K562 treated with DMSO at 1 percent for 12 hours (cell line): ENCODE data around the gene ADM2. TPM values are rescaled to one million over a fixed set of nuclear protein-coding genes. Genes with fewer than 3 reads are reported as not detected.

Experiments used
- total RNA-seq: library from RNA; unstranded; fragments of 300-600 nt; gene quantifications from 2 replicates; pipeline ENCODE4 v1.2.3, GENCODE V29; 2022; ENCODE audit not compliant: insufficient read depth

The ADM2 gene
- 5.9 and 9.7 TPM in 2 replicates for total RNA-seq

GRCh38 chr22:50481440-50482106 is at the start of gene ADM2:
ADM2 (plus strand) TSS chr22:50481543; CDS start chr22:50481848, 305 bp downstream.

GRCh38 chr22:50474710-50475651 is 6.4 kb upstream of the ADM2 start, which contains the start of gene SBF1:
SBF1 (minus strand) TSS chr22:50475035; CDS start chr22:50474840, 195 bp downstream.

GRCh38 chr22:50486561-50487289 is 5.4 kb downstream of the ADM2 start, which contains the start of gene MIOX:
MIOX (plus strand) TSS chr22:50486859; CDS start chr22:50486898, 39 bp downstream.

GRCh38 chr22:50507421-50507990 is 26.2 kb downstream of the ADM2 start, which contains the start of gene LMF2:
LMF2 (minus strand) TSS chr22:50507702; CDS start chr22:50507675, 27 bp downstream.

GRCh38 chr22:50507991-50508884 is 26.9 kb downstream of the ADM2 start, which contains the start of gene NCAPH2:
NCAPH2 (plus strand) TSS chr22:50508224; CDS start chr22:50508338, 114 bp downstream.

GRCh38 chr22:50525104-50525857 is 43.9 kb downstream of the ADM2 start, which contains the start of gene SCO2:
SCO2 (minus strand) TSS chr22:50525598; CDS start chr22:50524411, 1,187 bp downstream.

GRCh38 chr22:50529897-50530579 is 48.7 kb downstream of the ADM2 start, which contains the start of gene TYMP:
TYMP (minus strand) TSS chr22:50530012; CDS start chr22:50529709, 303 bp downstream.

Other genes with a start within 250 kb of the ADM2 start
- 10.2 and 28.1 TPM in 2 replicates for gene TUBGCP6, start 236.5 kb upstream of the ADM2 start, total RNA-seq
- gene HDAC10, start 230.3 kb upstream of the ADM2 start, total RNA-seq = 20.5 and 35.8 TPM in 2 replicates
- gene MAPK12, start 219.9 kb upstream of the ADM2 start, total RNA-seq = 18.9 and 24.6 TPM in 2 replicates
- 3.8 and 5.0 TPM in 2 replicates for gene MAPK11, start 211.2 kb upstream of the ADM2 start, total RNA-seq
- gene PLXNB2, start 173.9 kb upstream of the ADM2 start, total RNA-seq = 18.4 and 33.9 TPM in 2 replicates
- 1.6 and 2.8 TPM in 2 replicates for gene DENND6B, start 154.5 kb upstream of the ADM2 start, total RNA-seq
- 41.2 and 53.8 TPM in 2 replicates for gene PPP6R2, start 138.2 kb upstream of the ADM2 start, total RNA-seq
- gene SBF1, start 6.5 kb upstream of the ADM2 start, total RNA-seq = 39.8 and 53.2 TPM in 2 replicates
- not detected in 2 replicates for gene MIOX, start 5.3 kb downstream of the ADM2 start, total RNA-seq
- gene LMF2, start 26.2 kb downstream of the ADM2 start, total RNA-seq = 47.0 and 59.2 TPM in 2 replicates
- gene NCAPH2, start 26.7 kb downstream of the ADM2 start, total RNA-seq = 73.6 and 85.3 TPM in 2 replicates
- 1.5 and 4.1 TPM in 2 replicates for gene SCO2, start 44.1 kb downstream of the ADM2 start, total RNA-seq
- gene TYMP, start 48.5 kb downstream of the ADM2 start, total RNA-seq = 1.9 and 8.0 TPM in 2 replicates
- 7.0 and 9.5 TPM in 2 replicates for gene KLHDC7B, start 64.4 kb downstream of the ADM2 start, total RNA-seq
- gene SYCE3, start 81.4 kb downstream of the ADM2 start, total RNA-seq = not detected in 2 replicates
- 4.1 and 13.6 TPM in 2 replicates for gene CPT1B, start 96.9 kb downstream of the ADM2 start, total RNA-seq
- gene CHKB, start 101.3 kb downstream of the ADM2 start, total RNA-seq = 9.6 and 19.1 TPM in 2 replicates
- 0.35 and 0.79 TPM in 2 replicates for gene MAPK8IP2, start 119.2 kb downstream of the ADM2 start, total RNA-seq
- gene ARSA, start 146.6 kb downstream of the ADM2 start, total RNA-seq = 14.6 and 20.1 TPM in 2 replicates
- gene SHANK3, start 191.3 kb downstream of the ADM2 start, total RNA-seq = not detected in 2 replicates